Fibroblast of the conjunctiva (primary cell): ENCODE data around the gene TMSB4X.

Experiments used
- DNase-seq: peaks from one replicate; pipeline ENCODE4 v3.0.0-alpha.2; 2010; ENCODE audit warnings: low read depth

The TMSB4X gene

GRCh38 chrX:13024986-13025385 lies 50.1 kb downstream of the TMSB4X start:
- DNase-seq, result no peak
